Natural killer cell (primary cell): ENCODE data around the gene SUMF1. TPM values are rescaled to one million over a fixed set of nuclear protein-coding genes. Genes with fewer than 3 reads are reported as not detected.

Source experiments
- ATAC-seq, 3 donors: fragments of 150-1000 bp in 2 of 3; fragments of 200-7000 bp in 1 of 3; cut with Tn5 transposase; 1 replicate in 1 of 3; 2 replicates in 2 of 3; pipeline ENCODE4 v1.10.0; 2021; ENCODE audit warnings: mild to moderate bottlenecking in 2 of 3, moderate library complexity in 2 of 3
- DNase-seq, 2 donors: peaks; one replicate each; pipeline versions ENCODE4 v3.0.0 to v3.0.0-alpha.2; 2013 to 2021; ENCODE audit warnings: mixed read lengths in 1 of 2
- H3K27ac ChIP-seq: one replicate; pipeline ENCODE4 v1.5.1; 2013; ENCODE audit warnings: mild to moderate bottlenecking, low read length
- H3K27me3 ChIP-seq: one replicate; pipeline ENCODE4 v1.6.1; 2013; ENCODE audit warnings: low read length; ENCODE audit not compliant: control insufficient read depth, insufficient read depth
- H3K36me3 ChIP-seq: one replicate; pipeline ENCODE4 v1.6.1; 2013; ENCODE audit warnings: low read length; ENCODE audit not compliant: control insufficient read depth, insufficient read depth
- H3K4me1 ChIP-seq: one replicate; pipeline ENCODE4 v1.6.1; 2013; ENCODE audit warnings: low read length; ENCODE audit not compliant: control insufficient read depth, insufficient read depth
- H3K4me3 ChIP-seq: one replicate; pipeline ENCODE4 v1.5.1; 2013; ENCODE audit warnings: low read length
- H3K9me3 ChIP-seq: one replicate; pipeline ENCODE4 v1.6.1; 2013; ENCODE audit warnings: low read length; ENCODE audit not compliant: control insufficient read depth, insufficient read depth
- H3K27ac Mint-ChIP-seq, 2 donors: one replicate each; pipeline ENCODE4 v1.8.0; 2022; ENCODE audit warnings: mild to moderate bottlenecking in 2 of 2, mixed read lengths in 2 of 2, moderate library complexity in 1 of 2
- H3K27me3 Mint-ChIP-seq, 2 donors: one replicate each; pipeline ENCODE4 v1.8.0; 2022; ENCODE audit warnings: low read depth in 2 of 2, mixed read lengths in 2 of 2
- H3K36me3 Mint-ChIP-seq: one replicate; pipeline ENCODE4 v1.8.0; 2022; ENCODE audit warnings: mixed read lengths
- H3K4me1 Mint-ChIP-seq, 2 donors: one replicate each; pipeline ENCODE4 v1.8.0; 2022; ENCODE audit warnings: mixed read lengths in 2 of 2
- H3K4me3 Mint-ChIP-seq: one replicate; pipeline ENCODE4 v1.8.0; 2022; ENCODE audit warnings: mild to moderate bottlenecking, moderate library complexity, mixed read lengths
- H3K9me3 Mint-ChIP-seq, 2 donors: one replicate each; pipeline ENCODE4 v1.8.0; 2022; ENCODE audit warnings: mixed read lengths in 2 of 2
- CTCF ChIP-seq: fragments of 200-600 bp; IDR thresholded peaks from one replicate; pipeline ENCODE4 v1.8.0; 2022; ENCODE audit warnings: antibody characterized with exemption
- WGBS: methylation state at CpG from one replicate; pipeline ENCODE4 v1.1.7; 2013; ENCODE audit warnings: missing lambda C conversion rate; ENCODE audit not compliant: insufficient coverage; 5-methylcytosine and 5-hydroxymethylcytosine counted together
- intact Hi-C: fragments of 100-400 bp; cut with micrococcal nuclease; formaldehyde crosslinking; loops from one replicate; pipeline ENCODE4 v1.14.2; 2022
- total RNA-seq, 4 donors: library from RNA; stranded (reverse); fragments of 120-200 nt in 1 of 4; gene quantifications; one replicate each; pipeline versions ENCODE4 v1.2.3 to v1.2.4, GENCODE V29; 2013 to 2022

The SUMF1 gene
- total RNA-seq, 3 donors from 2014 or later (not counting 1 experiment from before 2014, with no cell fraction given): 16.3 to 19.8 (median 19.3) TPM

DNA sequence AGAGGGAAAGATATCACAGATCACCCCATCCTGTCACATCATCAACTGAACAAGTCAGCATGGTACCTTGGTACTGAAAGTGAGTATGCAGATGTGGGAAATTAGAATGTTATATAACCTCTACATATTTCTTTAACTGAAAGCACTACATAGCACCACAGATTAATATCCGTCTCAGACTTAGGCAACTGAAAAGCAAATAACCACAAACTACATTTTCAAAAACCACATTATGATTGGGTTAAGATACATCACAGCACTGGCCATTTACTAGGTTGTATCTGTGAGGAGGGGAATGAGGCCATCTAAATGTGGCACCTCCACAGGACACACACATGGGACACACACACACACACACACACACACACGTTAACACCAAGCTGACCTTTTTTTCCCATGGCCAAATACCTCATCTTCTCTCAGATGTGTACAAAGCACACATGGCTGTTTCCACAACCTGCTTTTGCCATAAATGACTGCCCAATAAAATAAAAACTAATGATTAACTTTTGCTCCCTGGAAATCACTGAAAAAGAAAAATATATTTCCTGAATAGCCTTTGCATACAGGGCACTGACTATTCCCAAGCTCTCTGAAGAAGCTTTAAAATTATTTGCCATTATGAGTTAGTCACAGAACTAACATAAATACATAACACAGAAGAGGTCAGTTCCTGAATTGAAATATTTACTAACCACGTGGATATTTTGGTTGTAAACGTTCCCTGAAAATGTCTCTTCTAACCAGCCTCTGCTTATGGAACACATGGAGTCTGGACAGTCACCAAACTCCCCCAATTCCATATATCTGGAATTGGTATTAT lies 60.1 kb downstream of the SUMF1 start:
- peak overlapping the region; percentile 11 for H3K4me3 Mint-ChIP-seq
- no peak overlapping the region for H3K4me3 ChIP-seq
- H3K27ac Mint-ChIP-seq: peak overlapping the region; percentile 75 to 83
- ATAC-seq (peak; percentile 79 to 81 (median 79)), DNase-seq (no peak)
- H3K9me3 ChIP-seq: no peaks in the 10 kb centered on the region
- peaks cover 32 to 33% of the 10 kb centered on the region in 2 donors for H3K4me1 Mint-ChIP-seq
- WGBS: 45% methylated on average over 1 of the region's 4 CpGs
- H3K9me3 Mint-ChIP-seq: no peaks in the 10 kb centered on the region
- intact Hi-C loops: no loop called here
- peaks cover 6% of the 10 kb centered on the region for H3K4me1 ChIP-seq
- peak overlapping the region; percentile 22 for H3K27ac ChIP-seq
- peaks cover 15% of the 10 kb centered on the region for H3K36me3 Mint-ChIP-seq
- TF ChIP-seq CTCF: no peak
- H3K36me3 ChIP-seq: peaks cover 19% of the 10 kb centered on the region
- H3K27me3 Mint-ChIP-seq: no peaks in the 10 kb centered on the region
- no peaks in the 10 kb centered on the region for H3K27me3 ChIP-seq

DNA sequence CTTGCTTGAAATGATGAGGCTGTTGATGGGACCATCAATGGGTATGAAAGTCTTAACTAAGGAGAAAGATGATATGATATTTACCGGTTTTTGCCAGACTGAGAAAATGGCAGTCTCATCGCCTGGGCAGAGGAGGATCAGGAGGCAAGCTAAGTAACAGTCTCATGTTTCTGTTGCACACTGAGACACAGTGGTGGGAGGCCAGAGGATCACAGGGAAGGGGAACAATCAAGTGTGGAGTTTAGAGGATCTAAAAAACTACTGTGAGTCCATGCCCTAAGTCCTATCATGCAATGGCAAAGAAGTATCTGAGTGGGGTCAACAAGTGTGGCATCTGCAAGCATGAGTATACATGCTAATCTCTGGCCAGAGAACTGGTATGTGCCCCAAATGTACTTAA lies 62.2 kb downstream of the SUMF1 start:
- H3K36me3 ChIP-seq: peaks cover 14% of the 10 kb centered on the region
- TF ChIP-seq CTCF: no peak
- H3K36me3 Mint-ChIP-seq: peaks cover 13% of the 10 kb centered on the region
- H3K4me3 ChIP-seq: no peak overlapping the region
- H3K4me1 Mint-ChIP-seq: peaks cover 28 to 29% of the 10 kb centered on the region in 2 donors
- 93% methylated on average over 2 of the region's 2 CpGs for WGBS
- H3K4me3 Mint-ChIP-seq: no peak overlapping the region
- DNase-seq (no peak), ATAC-seq (no peak)
- no peaks in the 10 kb centered on the region for H3K27me3 ChIP-seq
- no peaks in the 10 kb centered on the region for H3K9me3 ChIP-seq
- no peaks in the 10 kb centered on the region for H3K9me3 Mint-ChIP-seq
- H3K27ac ChIP-seq: no peak overlapping the region
- H3K4me1 ChIP-seq: peaks cover 6% of the 10 kb centered on the region
- H3K27ac Mint-ChIP-seq: peak overlapping the region in 1 of 2 donors; percentile 30
- intact Hi-C loops: no loop called here
- no peaks in the 10 kb centered on the region for H3K27me3 Mint-ChIP-seq

DNA sequence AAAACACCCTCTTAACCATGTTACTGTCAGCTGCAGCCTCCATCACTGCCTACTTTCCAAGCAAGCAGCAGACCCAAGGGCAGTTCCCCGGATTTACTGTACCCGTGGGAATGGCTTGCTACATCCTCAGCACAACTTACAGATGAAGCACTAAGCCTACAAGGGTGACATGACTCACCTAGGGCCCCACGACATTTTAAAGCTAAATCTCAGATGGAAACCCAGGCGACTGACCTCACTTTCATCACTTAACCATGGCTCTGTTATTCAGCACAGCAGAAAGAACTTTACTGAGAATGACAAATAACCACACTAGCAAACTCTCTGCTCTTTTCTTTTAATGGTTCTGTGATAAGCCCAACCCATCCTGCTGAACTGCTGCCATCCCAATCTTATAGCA lies 65.6 kb downstream of the SUMF1 start:
- H3K4me3 ChIP-seq: no peak overlapping the region
- peaks cover 3% of the 10 kb centered on the region for H3K4me1 ChIP-seq
- no peaks in the 10 kb centered on the region for H3K27me3 Mint-ChIP-seq
- DNase-seq (no peak), ATAC-seq (no peak)
- TF ChIP-seq CTCF: no peak
- H3K9me3 Mint-ChIP-seq: no peaks in the 10 kb centered on the region
- no peak overlapping the region for H3K4me3 Mint-ChIP-seq
- H3K36me3 ChIP-seq: peaks cover 16% of the 10 kb centered on the region
- H3K27me3 ChIP-seq: no peaks in the 10 kb centered on the region
- peaks cover 11 to 15% of the 10 kb centered on the region in 2 donors for H3K4me1 Mint-ChIP-seq
- no peak overlapping the region for H3K27ac Mint-ChIP-seq
- intact Hi-C loops: no loop called here
- WGBS: 79% methylated on average over 4 of the region's 4 CpGs
- no peak overlapping the region for H3K27ac ChIP-seq
- no peaks in the 10 kb centered on the region for H3K9me3 ChIP-seq
- H3K36me3 Mint-ChIP-seq: peaks cover 13% of the 10 kb centered on the region

DNA sequence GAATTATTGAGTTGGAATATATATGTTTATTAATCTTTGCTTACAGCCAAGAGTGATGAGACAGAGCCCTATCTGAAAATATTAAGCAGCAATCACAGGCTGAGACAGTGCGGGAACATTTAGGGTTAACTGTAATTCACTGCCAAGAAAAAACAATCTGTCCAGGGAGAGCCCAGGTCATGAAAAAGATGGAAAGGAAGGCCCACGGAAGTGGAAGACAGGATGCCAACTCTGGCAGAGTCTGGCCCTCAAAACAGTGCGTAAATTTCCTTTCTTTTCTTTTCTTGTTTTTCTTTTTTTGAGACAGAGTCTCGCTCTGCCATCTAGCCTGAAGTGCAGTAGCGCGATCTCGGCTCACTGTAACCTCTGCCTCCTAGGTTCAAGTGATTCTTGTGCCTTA lies 67.6 kb downstream of the SUMF1 start:
- Histone ChIP-seq H3K9me3 (no peaks in the 10 kb centered on the region), H3K36me3 (peaks cover 16% of the 10 kb centered on the region), H3K4me3 (no peak overlapping the region), H3K4me1 (peaks cover 11% of the 10 kb centered on the region), H3K27ac (no peak overlapping the region), H3K27me3 (no peaks in the 10 kb centered on the region)
- Mint-ChIP-seq H3K4me3 (no peak overlapping the region), H3K36me3 (peaks cover 13% of the 10 kb centered on the region), H3K9me3 (no peaks in the 10 kb centered on the region), H3K27me3 (no peaks in the 10 kb centered on the region), H3K27ac (no peak overlapping the region), H3K4me1 (peaks cover 29 to 31% of the 10 kb centered on the region in 2 donors)
- DNase-seq: no peak
- WGBS: 98% methylated on average over 7 of the region's 7 CpGs
- intact Hi-C loops: no loop called here
- ATAC-seq: no peak
- no peak for TF ChIP-seq CTCF
